ENCODE data around the gene ID2. TPM values are rescaled to one million over a fixed set of nuclear protein-coding genes. Genes with fewer than 3 reads are reported as not detected.

ID2 gene
- total RNA-seq, 2 experiments from 2014 or later: 171 to 213 TPM

DNA sequence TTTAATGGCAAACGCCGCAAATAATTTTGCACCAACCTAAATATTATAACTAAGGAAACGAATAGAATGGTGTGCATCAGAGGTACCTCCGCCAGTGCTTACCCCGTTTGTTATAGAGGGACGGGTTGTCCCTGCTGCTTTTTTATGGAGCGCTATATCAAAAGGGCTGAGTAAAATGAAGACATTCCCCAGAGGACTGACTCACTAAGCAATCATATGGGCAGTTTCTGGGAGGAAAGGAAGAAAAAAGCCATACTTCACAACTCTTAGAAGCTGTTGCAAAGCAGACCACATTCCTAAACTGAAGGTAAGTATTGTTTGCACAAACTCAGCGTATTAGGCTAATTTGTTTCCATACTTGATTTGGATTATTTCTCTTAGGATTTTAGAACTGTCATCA is 12.9 kb downstream of the ID2 start:
- H3K27ac Mint-ChIP-seq: no peak overlapping the region
- no peaks in the 10 kb centered on the region for H3K36me3 Mint-ChIP-seq (ENCODE audit: low read depth)
- no peaks in the 10 kb centered on the region for H3K4me1 Mint-ChIP-seq
- ChIA-PET CTCF (interaction anchor here (0.5 kb wide), 1 partner anchor 1538 kb away, joined by 3 read pairs; no protein-coding TSS in a partner anchor), POLR2A (no interaction called here)
- no peak for ATAC-seq
- H3K4me3 Mint-ChIP-seq: no peak overlapping the region
- DNase-seq: no peak
- H3K27me3 Mint-ChIP-seq: peaks cover 19% of the 10 kb centered on the region
- intact Hi-C loops (cut with DNase I, micrococcal nuclease): no loop called here
- no peaks in the 10 kb centered on the region for H3K9me3 Mint-ChIP-seq (ENCODE audit: low read depth)

DNA sequence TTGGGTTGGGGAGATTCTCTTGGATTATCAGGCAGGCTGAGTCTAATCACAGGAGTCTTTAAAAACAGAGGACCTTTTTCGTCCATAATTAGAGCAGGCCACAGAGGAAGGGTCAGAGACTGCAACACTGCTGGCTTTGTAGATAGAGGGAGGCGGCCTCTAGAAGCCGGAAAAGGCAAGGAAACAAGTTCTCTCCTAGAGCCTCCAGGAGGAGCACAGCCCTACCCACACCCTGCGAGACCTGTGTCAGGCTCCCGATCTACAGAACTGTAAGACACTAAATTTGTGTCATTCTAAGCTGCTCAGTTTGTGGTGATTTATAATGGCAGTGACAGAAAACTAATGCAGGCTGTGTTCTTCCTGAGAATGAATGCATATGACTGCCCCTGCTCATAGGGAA is 15.3 kb downstream of the ID2 start:
- ATAC-seq (no peak), DNase-seq (no peak)
- ChIA-PET POLR2A (no interaction called here), CTCF (no interaction called here)
- H3K4me3 Mint-ChIP-seq: no peak overlapping the region
- no peaks in the 10 kb centered on the region for H3K9me3 Mint-ChIP-seq (ENCODE audit: low read depth)
- H3K27ac Mint-ChIP-seq: no peak overlapping the region
- no peaks in the 10 kb centered on the region for H3K36me3 Mint-ChIP-seq (ENCODE audit: low read depth)
- intact Hi-C loops (cut with DNase I, micrococcal nuclease): no loop called here
- peaks cover 8% of the 10 kb centered on the region for H3K27me3 Mint-ChIP-seq
- H3K4me1 Mint-ChIP-seq: no peaks in the 10 kb centered on the region

DNA sequence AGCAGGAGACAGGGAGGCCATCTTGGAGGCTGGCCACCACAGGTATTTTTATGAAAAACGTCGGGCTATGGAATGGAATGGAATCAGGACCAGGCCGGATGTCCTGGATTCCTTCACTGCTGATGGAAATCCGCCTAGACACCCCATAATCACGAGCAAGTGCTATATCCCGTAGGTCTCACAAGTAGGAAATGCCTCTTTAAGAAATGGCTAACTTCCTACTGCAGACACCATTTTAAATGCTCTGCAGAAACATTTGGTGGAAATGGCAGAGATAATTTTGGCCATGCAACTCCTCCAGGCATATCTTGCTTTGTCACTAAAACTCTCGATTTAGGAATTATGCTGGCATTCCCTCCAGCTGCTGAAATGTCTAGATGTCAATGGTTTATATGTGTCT is 18.0 kb downstream of the ID2 start:
- ChIA-PET POLR2A (no interaction called here), CTCF (interaction anchor here (0.6 kb wide), 1 partner anchor 624 kb away, joined by 3 read pairs; no protein-coding TSS in a partner anchor)
- no peak for ATAC-seq
- no peaks in the 10 kb centered on the region for H3K27me3 Mint-ChIP-seq
- H3K4me3 Mint-ChIP-seq: no peak overlapping the region
- no peak for DNase-seq
- intact Hi-C loops (cut with DNase I, micrococcal nuclease): no loop called here
- H3K4me1 Mint-ChIP-seq: no peaks in the 10 kb centered on the region
- no peak overlapping the region for H3K27ac Mint-ChIP-seq
- H3K36me3 Mint-ChIP-seq (ENCODE audit: low read depth): no peaks in the 10 kb centered on the region
- H3K9me3 Mint-ChIP-seq (ENCODE audit: low read depth): no peaks in the 10 kb centered on the region

DNA sequence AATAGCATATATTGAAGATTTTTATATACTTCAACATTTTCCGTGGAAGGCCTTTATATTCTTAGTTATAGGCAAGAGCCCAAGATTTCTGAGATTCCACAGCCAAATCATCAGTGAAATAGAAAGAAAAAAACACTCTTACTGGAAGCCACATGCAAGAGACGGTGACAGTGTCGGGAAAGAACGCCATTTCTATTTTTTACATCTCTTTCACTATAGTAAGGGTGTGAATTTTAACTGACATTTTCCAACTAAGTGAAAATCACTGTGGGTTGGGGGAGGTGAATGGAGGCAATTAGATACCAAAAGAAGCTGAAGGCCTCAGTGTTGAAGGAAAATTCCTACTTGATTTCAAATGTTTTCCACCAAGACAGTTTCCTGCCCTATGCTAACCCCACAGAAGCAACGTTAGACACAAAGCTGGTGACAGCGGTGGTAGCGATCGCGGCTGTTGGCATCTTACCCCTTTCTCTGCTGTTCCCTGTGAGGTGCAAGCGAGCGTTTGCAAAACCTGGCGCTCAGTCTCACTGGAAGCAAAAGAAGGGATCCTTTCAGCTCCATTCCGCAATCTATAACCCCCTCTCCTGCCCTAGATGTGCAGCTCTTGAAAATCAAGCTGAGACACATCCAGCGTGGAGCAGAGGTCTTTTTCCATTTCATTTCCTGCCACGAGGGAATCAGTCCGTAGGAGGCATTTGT is 20.0 kb downstream of the ID2 start:
- no peaks in the 10 kb centered on the region for H3K4me1 Mint-ChIP-seq
- no peak overlapping the region for H3K27ac Mint-ChIP-seq

DNA sequence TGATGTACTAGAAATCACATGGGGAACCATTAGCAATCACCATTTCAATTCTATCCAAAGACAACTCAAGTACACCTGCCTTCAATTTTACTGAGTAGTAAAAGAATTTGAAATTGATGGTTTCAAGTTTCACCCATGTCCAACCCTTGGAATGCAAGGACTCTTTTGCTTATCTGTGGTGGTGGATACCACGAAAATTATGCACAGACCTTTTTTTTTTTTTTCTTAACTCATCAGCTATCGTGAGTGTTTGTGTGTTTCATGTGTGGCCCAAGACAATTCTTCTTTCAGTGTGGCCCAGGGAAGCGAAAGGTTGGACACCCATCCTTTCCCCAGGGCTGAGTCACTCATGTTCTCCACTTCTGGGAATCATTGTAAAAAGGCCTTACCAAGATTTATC is 23.1 kb downstream of the ID2 start:
- no peaks in the 10 kb centered on the region for H3K36me3 Mint-ChIP-seq (ENCODE audit: low read depth)
- H3K27me3 Mint-ChIP-seq: no peaks in the 10 kb centered on the region
- ATAC-seq: no peak
- POLR2A ChIA-PET: no interaction called here
- no peak overlapping the region for H3K4me3 Mint-ChIP-seq
- no peak for DNase-seq
- H3K9me3 Mint-ChIP-seq (ENCODE audit: low read depth): peaks cover 2% of the 10 kb centered on the region
- H3K27ac Mint-ChIP-seq: no peak overlapping the region
- no peaks in the 10 kb centered on the region for H3K4me1 Mint-ChIP-seq
- intact Hi-C loops (cut with DNase I, micrococcal nuclease): no loop called here
- CTCF ChIA-PET: interaction anchor here (0.6 to 0.9 kb wide), 3 partner anchors 17 to 573 kb away, joined by 3 to 5 read pairs (median 3); no protein-coding TSS in a partner anchor

More for the DNA sequence above, 20.0 kb downstream of the ID2 start:
- Mint-ChIP-seq H3K27me3 (no peaks in the 10 kb centered on the region), H3K4me3 (no peak overlapping the region), H3K9me3 (ENCODE audit: low read depth) (no peaks in the 10 kb centered on the region), H3K36me3 (ENCODE audit: low read depth) (no peaks in the 10 kb centered on the region)
- CTCF ChIA-PET: interaction anchor here (1.0 kb wide), 1 partner anchor 9 kb away, joined by 3 read pairs; no protein-coding TSS in a partner anchor
- ATAC-seq (no peak), DNase-seq (no peak)
- intact Hi-C loops (cut with DNase I, micrococcal nuclease): no loop called here
- POLR2A ChIA-PET: interaction anchor here (0.5 kb wide), 1 partner anchor 293 kb away, joined by 6 read pairs; no protein-coding TSS in a partner anchor

GRCh38 chr2:8709611-8710010 is 27.8 kb downstream of the ID2 start:
- DNase-seq (no peak), ATAC-seq (no peak)
- H3K9me3 Mint-ChIP-seq (ENCODE audit: low read depth): peaks cover 2% of the 10 kb centered on the region
- H3K27ac Mint-ChIP-seq: no peak overlapping the region
- no peak overlapping the region for H3K4me3 Mint-ChIP-seq
- intact Hi-C loops (cut with DNase I, micrococcal nuclease): no loop called here
- peaks cover 3% of the 10 kb centered on the region for H3K27me3 Mint-ChIP-seq
- POLR2A ChIA-PET: no interaction called here
- no peaks in the 10 kb centered on the region for H3K36me3 Mint-ChIP-seq (ENCODE audit: low read depth)
- CTCF ChIA-PET: interaction anchor here (1.0 kb wide), 1 partner anchor 16 kb away, joined by 3 read pairs; no protein-coding TSS in a partner anchor
- H3K4me1 Mint-ChIP-seq: no peaks in the 10 kb centered on the region

- Mint-ChIP-seq H3K27me3 (peaks cover 6% of the 10 kb centered on the region), H3K4me3 (no peak overlapping the region), H3K27ac (no peak overlapping the region), H3K9me3 (ENCODE audit: low read depth) (peaks cover 6% of the 10 kb centered on the region), H3K36me3 (ENCODE audit: low read depth) (no peaks in the 10 kb centered on the region), H3K4me1 (no peaks in the 10 kb centered on the region)
- ChIA-PET POLR2A (no interaction called here), CTCF (interaction anchor here (0.6 kb wide), 1 partner anchor 83 kb away, joined by 3 read pairs; no protein-coding TSS in a partner anchor)
- intact Hi-C loops (cut with DNase I, micrococcal nuclease): no loop called here
- DNase-seq (no peak), ATAC-seq (no peak)
Measured at GRCh38 chr2:8710951-8711350, 29.1 kb downstream of the ID2 start.

GRCh38 chr2:8714283-8714682 is 32.4 kb downstream of the ID2 start:
- ChIA-PET CTCF (interaction anchor here (0.8 kb wide), 1 partner anchor 723 kb away, joined by 3 read pairs; no protein-coding TSS in a partner anchor), POLR2A (no interaction called here)
- H3K9me3 Mint-ChIP-seq (ENCODE audit: low read depth): peaks cover 7% of the 10 kb centered on the region
- H3K4me1 Mint-ChIP-seq: no peaks in the 10 kb centered on the region
- DNase-seq (no peak), ATAC-seq (no peak)
- H3K27ac Mint-ChIP-seq: no peak overlapping the region
- no peaks in the 10 kb centered on the region for H3K36me3 Mint-ChIP-seq (ENCODE audit: low read depth)
- intact Hi-C loops (cut with DNase I, micrococcal nuclease): no loop called here
- H3K4me3 Mint-ChIP-seq: no peak overlapping the region
- H3K27me3 Mint-ChIP-seq: peaks cover 6% of the 10 kb centered on the region

DNA sequence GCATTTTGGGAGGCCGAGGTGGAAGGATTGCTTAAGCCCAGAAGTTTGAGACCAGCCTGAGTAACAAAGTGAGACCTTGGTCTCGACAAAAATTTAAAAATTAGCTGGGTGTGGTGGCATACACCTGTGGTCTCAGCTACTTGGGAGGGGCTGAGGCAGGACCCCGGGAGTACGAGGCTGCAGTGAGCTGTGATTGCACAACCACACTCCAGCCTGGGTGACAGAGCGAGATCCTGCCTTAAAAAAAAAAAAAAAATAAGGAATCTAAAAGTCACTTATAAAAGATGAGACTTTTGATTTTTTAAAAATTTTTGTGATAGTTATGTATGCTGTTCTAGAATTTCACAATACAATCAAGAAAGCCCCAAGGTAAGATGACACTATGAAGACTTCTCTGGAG is 33.1 kb downstream of the ID2 start:
- H3K36me3 Mint-ChIP-seq (ENCODE audit: low read depth): no peaks in the 10 kb centered on the region
- peaks cover 6% of the 10 kb centered on the region for H3K27me3 Mint-ChIP-seq
- ChIA-PET POLR2A (no interaction called here), CTCF (interaction anchor here (0.7 to 0.8 kb wide), 2 partner anchors 724 to 1114 kb away, joined by 3 read pairs; no protein-coding TSS in a partner anchor)
- peaks cover 7% of the 10 kb centered on the region for H3K9me3 Mint-ChIP-seq (ENCODE audit: low read depth)
- intact Hi-C loops (cut with DNase I, micrococcal nuclease): no loop called here
- no peak overlapping the region for H3K27ac Mint-ChIP-seq
- H3K4me1 Mint-ChIP-seq: no peaks in the 10 kb centered on the region
- DNase-seq (no peak), ATAC-seq (no peak)
- no peak overlapping the region for H3K4me3 Mint-ChIP-seq

- no peak for ATAC-seq
- Mint-ChIP-seq H3K4me1 (no peaks in the 10 kb centered on the region), H3K27me3 (peaks cover 2% of the 10 kb centered on the region), H3K27ac (no peak overlapping the region), H3K36me3 (ENCODE audit: low read depth) (no peaks in the 10 kb centered on the region), H3K9me3 (ENCODE audit: low read depth) (peaks cover 7% of the 10 kb centered on the region), H3K4me3 (no peak overlapping the region)
- intact Hi-C loops (cut with DNase I, micrococcal nuclease): no loop called here
- DNase-seq: no peak
- CTCF ChIA-PET: interaction anchor here (0.6 kb wide), 1 partner anchor 984 kb away, joined by 3 read pairs; no protein-coding TSS in a partner anchor
- POLR2A ChIA-PET: no interaction called here
Measured at GRCh38 chr2:8719528-8719927, 37.7 kb downstream of the ID2 start.

GRCh38 chr2:8720741-8721140 is 38.9 kb downstream of the ID2 start:
- ChIA-PET POLR2A (no interaction called here), CTCF (no interaction called here)
- peaks cover under 1% of the 10 kb centered on the region for H3K27me3 Mint-ChIP-seq

GRCh38 chr2:8721410-8721809 is 39.6 kb downstream of the ID2 start:
- no peaks in the 10 kb centered on the region for H3K36me3 Mint-ChIP-seq (ENCODE audit: low read depth)
- H3K27ac Mint-ChIP-seq: no peak overlapping the region
- no peaks in the 10 kb centered on the region for H3K27me3 Mint-ChIP-seq
- DNase-seq (no peak), ATAC-seq (no peak)
- H3K4me1 Mint-ChIP-seq: no peaks in the 10 kb centered on the region
- intact Hi-C loops (cut with DNase I, micrococcal nuclease): no loop called here
- no peak overlapping the region for H3K4me3 Mint-ChIP-seq
- H3K9me3 Mint-ChIP-seq (ENCODE audit: low read depth): no peaks in the 10 kb centered on the region
- CTCF ChIA-PET: interaction anchor here (1.0 kb wide), 1 partner anchor 11 kb away, joined by 6 read pairs; no protein-coding TSS in a partner anchor
- POLR2A ChIA-PET: no interaction called here

More at GRCh38 chr2:8720741-8721140, 38.9 kb downstream of the ID2 start:
- intact Hi-C loops (cut with DNase I, micrococcal nuclease): no loop called here
- Mint-ChIP-seq H3K36me3 (ENCODE audit: low read depth) (no peaks in the 10 kb centered on the region), H3K4me3 (no peak overlapping the region), H3K27ac (no peak overlapping the region), H3K4me1 (no peaks in the 10 kb centered on the region), H3K9me3 (ENCODE audit: low read depth) (peaks cover 5% of the 10 kb centered on the region)
- ATAC-seq (no peak), DNase-seq (no peak)
